G401.6 (cell line): Measurements from ENCODE around the gene DNAL1.
"Not testable (repeated sequence)": the region's sequence is repeated elsewhere in the genome, so short reads cannot be mapped to it uniquely, and the experiment has no call there.

Experiments used
- FAIRE-seq: peaks from 2 replicates; lab custom pipeline; 2012; peaks lifted over from hg19 to GRCh38; lab: Jason Lieb, UNC

The DNAL1 gene, protein sequence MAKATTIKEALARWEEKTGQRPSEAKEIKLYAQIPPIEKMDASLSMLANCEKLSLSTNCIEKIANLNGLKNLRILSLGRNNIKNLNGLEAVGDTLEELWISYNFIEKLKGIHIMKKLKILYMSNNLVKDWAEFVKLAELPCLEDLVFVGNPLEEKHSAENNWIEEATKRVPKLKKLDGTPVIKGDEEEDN

DNA sequence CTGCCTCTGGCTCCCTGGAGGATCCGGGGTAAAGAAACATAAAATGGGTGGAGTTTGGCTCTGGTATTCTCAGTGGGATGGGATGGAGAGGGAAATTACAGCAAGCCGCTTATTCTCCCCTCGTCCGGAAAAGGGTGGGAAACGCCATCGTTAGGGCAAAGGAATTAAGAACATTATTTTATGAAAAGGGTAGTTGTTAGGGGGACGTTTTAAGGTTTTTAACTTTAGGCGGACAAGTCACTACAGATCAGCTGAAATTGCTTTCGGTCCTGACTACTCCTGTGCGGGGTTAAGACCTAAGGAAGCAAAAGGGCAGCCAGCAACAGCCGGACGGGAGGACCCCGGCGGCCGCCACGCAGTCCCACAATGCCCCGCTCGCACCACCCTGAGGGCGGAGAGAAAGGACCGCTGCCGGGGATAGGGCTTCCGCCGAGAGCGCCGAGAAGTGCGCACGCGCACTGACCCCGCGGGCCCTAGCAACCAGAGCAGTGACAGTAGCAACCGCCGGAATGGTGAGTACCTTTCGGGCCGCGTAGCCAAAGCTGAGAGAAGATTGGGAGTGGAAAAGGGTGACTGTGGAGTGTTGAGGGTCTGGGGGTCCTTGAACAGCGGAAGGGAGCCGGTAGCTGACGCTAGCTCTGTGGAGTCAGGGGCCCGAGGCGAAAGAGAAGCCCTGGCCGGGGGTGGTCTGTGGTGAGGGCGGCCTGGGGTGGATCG lies at the start of gene DNAL1:
Gene DNAL1, plus strand, starts transcription at position 456 of the 717 bp plus-strand sequence. Its CDS starts 54 bp downstream, at position 510.
- peak; percentile 96 for FAIRE-seq

DNA sequence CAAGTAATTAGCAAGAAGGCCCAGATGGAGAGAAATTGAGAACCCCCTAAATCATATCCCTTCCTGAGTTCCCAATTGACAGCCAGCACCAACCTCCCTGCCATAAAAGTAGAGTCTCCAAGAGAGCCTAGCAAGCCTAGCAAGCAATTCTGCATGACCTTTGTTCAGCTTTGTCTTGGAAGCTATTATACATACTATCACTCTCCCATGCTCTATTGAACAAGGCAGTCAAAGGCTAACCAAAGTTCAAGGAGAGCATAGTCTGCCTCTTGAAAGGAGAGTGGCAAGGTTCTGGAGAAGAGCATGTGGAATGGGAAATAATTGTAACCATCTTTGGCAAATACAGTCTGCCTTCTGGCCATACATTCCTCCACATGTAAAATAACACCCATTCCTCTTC lies 45.3 kb upstream of the DNAL1 start:
- no peak for FAIRE-seq

DNA sequence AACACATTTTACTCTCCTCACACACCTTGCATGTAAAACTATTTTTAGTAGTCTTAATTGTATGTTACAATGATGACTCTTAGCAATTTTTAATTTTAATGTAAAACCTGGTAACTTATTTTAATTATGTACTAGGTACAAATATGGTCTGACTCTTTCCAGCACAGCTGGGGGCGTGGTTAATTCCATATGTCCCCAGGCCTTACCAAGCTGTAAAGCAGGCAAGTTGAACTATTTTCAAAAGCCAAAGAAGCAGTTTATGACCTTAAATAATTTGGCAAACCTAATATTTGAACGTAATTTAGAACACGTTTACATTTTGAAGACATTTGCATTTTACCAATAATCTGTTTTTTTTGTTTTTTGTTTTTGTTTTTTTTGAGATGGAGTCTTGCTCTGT lies 41.8 kb upstream of the DNAL1 start:
- FAIRE-seq = no peak

DNA sequence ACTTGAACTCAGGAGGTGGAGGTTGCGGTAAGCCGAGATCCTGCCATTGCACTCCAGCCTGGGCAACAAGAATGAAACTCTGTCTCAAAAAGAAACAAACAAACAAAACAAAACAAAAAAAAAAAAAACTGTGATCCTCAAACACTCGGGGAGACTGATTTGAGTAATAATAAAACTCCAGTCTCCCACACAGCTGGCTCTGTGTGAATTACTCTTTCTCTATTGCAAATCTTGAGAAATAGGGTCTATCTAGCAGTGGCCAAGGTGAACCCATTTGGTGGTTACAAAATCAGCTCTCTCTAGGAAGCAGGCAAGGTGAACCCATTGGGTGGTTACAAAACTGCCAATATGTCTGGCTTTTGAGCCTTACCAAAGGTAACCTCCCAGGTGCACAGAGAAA lies 38.5 kb upstream of the DNAL1 start:
- no peak for FAIRE-seq

DNA sequence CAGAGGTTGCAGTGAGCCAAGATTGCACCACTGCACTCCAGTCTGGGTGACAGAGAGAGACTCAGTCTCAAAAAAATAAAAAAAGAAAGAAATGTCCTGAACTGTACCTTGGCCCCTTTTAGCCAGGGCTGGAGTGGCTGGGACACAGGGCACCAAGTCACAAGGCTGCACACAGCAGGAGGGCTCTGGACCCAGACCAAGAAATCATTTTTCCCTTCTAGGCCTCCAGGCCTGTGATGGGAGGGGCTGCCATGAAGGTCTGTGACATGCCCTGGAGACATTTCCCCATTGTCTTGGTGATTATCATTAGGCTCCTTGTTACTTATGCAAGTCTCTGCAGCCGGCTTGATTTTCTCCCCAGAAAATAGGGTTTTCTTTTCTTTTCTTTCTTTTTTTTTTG lies 37.5 kb upstream of the DNAL1 start:
- no peak for FAIRE-seq

DNA sequence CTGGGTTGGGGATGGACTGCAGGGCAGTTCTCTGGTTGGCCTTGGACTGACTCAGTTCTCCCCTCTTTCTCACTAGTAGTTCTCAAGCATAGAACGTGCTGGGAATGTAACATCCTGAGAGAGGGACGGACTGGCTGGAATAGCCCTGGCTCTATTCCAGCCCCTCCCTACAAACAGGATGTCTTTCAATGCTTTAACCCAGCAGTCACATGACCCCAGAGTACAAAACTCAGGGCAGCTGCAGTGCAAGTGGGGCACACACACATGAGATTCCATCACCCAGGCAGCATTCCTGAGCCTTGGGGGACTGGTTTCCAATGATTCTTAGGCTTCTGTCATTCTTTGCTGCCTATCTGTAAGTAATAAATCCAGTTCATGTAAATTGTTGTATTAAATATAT lies 34.1 kb upstream of the DNAL1 start:
- FAIRE-seq = no peak

DNA sequence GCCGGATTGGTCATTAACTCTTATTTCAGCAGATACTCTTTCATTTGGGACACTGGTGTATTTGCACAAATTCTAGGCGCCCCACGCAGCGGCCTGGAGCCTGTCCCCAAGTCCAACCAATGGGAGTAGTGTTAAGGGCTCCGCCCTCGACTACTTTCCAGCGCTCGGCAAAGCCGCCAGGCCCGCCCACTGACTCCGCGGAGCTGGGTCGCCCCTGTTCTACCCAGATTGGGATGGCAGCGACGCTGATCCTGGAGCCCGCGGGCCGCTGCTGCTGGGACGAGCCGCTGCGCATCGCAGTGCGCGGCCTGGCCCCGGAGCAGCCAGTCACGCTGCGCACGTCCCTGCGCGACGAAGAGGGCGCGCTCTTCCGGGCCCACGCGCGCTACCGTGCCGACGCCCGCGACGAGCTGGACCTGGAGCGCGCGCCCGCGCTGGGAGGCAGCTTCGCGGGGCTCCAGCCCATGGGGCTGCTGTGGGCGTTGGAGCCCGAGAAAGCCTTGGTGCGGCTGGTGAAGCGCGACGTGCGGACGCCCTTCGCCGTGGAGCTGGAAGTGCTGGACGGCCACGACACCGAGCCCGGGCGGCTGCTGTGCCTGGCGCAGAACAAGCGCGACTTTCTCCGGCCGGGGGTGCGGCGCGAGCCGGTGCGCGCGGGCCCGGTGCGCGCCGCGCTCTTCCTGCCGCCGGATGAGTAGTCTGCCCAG lies 32.3 kb upstream of the DNAL1 start, which contains the start of gene ACOT6:
Gene ACOT6, plus strand, starts transcription at position 179 of the 707 bp plus-strand sequence. Its CDS starts 55 bp downstream, at position 234.
- peak; percentile 57 for FAIRE-seq

DNA sequence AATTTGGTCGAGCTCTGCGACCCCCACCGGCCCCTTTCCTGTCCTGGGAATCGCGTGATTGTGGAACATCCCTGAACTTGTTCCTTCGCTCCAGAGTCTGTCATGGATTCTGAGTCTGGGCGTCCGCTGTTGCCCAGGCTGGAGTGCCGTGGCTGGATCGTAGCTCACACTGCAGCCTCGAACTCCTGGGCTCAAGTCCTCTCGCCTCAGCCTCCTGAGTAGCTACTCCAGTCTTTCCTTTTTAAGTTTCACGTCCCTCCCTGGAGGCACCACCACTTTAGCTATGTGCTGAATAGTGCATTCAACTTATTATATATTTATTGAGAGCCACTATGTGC lies 31.8 kb upstream of the DNAL1 start:
- FAIRE-seq = no peak

DNA sequence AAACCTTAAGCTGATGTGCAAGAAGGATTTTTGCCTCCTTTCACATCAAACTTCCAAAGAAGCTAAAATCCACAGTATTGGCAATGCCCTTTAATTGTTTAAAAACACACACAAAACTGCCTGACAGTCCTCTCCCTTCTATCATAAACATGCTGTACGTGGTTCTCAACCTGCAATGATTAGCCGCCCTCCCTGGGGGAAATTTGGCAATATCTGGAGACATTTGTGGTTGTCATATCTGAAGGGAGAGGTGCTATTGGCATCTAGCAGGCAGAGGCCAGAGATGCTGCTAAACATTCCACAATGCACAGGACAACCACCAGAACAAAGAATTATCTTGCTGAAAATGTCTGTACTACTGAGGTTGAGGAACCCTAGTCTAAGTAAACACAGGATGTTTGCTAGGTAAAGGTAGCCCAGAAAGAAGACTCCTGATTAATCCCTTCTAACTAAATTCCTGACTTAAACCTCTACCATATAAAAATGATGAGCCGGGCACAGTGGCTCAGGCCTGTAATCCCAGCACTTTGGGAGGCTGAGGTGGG lies 31.3 kb upstream of the DNAL1 start:
- FAIRE-seq = no peak

DNA sequence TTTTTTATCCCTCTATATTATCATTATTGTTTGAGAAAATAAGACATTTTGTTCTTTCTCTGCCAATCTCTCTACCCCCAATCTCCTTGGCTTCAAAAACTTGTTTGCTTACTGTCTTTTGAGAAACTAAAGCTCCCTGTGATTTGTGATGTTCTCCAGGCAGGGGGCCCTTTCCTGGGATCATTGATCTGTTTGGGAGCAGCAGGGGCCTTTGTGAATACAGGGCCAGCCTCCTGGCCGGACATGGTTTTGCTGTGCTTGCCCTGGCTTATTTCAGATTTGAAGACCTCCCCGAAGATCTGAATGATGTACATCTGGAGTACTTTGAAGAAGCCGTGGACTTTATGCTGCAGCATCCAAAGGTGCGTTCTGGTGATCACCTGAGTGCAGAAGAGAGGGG lies 28.0 kb upstream of the DNAL1 start:
- no peak for FAIRE-seq

DNA sequence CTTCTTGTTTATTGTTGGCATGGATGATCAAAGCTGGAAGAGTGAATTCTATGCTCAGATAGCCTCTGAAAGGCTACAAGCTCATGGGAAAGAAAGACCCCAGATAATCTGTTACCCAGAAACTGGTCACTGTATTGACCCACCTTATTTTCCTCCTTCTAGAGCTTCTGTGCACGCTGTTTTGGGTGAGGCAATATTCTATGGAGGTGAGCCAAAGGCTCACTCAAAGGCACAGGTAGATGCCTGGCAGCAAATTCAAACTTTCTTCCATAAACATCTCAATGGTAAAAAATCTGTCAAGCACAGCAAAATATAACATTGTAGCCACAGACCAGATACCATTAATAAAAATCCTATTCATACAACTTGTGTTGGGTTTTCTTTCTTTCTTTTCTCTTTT lies 25.3 kb upstream of the DNAL1 start:
- no peak for FAIRE-seq

DNA sequence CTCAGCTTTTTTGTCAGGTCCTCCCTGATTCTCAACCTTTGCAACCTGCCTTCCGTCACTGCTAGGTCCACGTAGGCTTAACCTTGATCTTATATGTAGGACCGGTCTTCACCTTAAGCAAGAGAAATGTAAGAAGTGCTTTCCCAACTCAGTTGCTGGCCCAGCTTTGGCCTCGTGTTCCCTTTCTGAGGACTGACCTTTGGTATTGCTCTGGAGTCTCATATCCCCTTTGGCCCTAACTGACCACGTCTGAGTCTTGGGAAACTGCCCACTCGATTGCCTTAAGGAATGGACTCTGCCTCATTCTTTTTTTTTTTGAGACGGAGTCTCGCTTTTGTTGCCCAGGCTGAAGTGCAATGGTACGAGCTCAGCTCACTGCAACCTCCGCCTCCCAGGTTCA lies 24.5 kb upstream of the DNAL1 start:
- no peak for FAIRE-seq

DNA sequence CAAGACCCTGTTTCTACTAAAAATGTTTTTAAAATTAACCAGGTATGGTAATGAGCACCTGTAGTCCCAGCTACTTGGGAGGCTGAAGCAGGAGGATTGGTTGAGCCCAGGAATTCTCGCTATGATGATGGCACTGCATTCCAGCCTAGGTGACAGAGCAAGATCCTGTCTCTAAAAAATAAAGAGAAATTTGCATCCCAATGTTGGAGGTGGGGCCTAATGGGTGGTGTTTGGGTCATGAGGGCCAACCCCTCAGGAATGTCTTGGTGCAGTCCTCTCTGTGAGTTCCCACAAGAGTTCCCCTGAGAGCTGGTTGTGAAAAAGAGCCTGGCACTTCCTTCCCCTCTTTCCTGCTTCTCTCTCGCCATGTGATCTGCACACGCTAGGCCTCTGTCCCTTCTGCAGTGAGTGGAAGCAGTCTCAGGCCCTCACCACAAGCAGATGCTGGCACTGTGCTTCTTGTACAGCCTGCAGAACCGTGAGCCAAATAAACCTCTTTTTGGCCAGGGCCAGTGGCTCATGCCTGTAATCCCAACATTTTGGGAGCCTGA lies 21.2 kb upstream of the DNAL1 start:
- FAIRE-seq = no peak

DNA sequence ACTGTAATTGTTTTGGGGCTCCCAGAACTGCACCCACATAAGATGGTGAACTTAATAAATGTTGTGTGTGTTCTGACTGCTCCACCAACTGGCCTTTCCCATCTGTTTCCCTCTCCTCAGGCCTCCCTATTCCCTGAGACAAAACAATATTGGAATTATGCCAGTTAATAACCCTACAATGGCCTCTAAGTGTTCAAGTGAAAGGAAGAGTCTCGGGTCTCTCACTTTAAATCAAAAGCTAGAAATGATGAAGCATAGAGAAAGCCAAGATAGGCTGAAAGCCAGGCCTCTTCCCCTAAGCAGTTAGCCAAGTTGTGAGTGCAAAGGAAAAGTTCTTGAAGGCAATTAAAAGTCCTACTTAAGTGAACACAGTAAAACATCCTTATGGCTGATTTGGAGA lies 19.1 kb upstream of the DNAL1 start:
- no peak for FAIRE-seq

DNA sequence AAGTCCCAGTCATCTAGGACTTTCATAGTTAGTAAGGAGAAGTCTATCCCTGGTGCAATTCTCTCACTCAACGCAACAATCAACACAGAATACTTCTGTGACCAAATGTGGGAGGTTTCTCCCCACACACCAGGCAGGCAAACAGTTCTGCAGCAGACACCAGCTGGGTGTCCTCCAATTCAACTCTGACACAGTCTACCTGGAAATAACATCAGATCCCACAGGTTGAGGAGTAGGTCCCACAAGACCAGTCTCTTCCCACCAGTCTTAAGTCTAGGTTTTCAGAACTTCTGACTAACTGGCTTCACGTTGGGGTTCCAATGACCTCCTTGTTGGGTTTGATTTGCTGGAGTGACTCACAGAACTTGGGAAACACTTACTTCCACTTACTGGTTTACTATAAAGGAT lies 17.6 kb upstream of the DNAL1 start:
- no peak for FAIRE-seq

DNA sequence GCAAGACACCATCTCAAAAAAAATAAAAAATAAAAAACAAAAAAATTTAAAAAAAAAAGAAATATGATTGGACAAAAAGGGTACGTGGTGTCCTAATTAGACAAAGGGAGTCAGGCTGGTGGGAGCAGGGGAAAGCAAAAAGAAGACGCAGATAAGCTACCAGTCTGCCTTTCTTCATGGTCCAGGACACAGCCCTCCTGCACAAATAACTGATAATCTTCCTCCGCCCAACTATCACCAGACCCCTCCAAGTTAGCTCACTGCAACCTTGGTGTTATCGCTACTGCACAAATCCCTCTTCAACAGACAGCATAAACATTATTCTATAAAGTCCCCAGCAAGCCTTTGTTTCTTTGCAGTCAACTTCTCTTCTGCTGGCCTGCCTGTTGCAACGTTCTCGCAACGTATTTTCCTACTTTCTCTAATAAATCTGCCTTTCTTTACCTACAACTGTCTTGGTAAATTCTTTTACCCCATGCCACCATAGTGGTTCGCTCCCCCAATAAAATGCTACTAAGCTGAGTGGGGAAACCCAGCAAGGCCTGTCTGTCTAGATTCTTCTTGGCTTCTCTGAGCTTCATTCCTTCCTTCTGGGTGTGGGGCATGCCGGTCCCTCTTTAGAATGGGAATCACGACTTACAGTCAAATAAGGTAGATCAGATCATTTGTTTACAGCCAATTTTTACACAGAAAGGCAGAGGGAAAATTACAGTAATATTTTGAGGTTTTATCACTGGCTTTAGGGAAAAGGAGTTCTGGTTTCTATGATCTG lies 14.6 kb upstream of the DNAL1 start:
- FAIRE-seq = no peak

DNA sequence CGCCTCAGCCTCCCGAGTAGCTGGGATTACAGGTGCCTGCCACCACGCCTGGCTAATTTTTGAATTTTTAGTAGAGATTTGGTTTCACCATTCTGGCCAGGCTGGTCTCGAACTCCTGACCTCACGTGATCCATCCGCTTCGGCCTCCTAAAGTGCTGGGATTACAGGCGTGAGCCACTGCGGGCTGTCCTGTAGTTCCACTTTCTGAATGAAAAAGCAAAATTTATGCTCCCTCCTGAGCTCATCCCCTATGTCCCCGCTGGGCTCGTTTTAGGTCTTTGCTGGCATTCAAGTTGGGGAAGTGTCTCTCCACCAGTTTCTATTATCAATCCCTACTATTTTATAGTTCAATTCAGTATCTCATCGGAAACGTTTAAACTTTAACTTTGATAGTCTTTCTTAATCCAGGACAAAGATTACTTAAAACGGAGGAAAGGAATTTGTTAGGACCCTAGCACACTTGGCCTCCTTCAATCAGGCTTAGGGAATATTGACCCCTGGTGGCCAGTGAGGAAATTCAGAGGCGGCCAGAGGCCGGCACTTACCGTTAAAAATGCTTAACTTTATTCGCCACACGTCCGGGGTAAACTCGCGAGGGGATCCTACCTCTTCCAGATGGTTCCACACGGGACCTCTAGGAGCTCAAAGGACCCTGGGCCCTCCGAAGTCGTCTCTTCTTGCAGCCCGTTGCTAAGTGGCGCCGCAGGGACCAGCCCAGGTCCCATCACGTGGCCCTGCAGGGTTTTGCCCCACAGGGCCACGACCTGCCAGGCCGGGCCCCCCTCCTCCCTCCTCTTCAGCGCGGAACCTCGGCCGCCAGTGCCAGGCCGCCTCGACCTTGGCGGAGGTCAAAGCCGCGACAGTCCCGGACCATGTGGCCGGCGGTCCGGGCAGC lies 11.4 kb upstream of the DNAL1 start:
- peak; percentile 91 for FAIRE-seq

DNA sequence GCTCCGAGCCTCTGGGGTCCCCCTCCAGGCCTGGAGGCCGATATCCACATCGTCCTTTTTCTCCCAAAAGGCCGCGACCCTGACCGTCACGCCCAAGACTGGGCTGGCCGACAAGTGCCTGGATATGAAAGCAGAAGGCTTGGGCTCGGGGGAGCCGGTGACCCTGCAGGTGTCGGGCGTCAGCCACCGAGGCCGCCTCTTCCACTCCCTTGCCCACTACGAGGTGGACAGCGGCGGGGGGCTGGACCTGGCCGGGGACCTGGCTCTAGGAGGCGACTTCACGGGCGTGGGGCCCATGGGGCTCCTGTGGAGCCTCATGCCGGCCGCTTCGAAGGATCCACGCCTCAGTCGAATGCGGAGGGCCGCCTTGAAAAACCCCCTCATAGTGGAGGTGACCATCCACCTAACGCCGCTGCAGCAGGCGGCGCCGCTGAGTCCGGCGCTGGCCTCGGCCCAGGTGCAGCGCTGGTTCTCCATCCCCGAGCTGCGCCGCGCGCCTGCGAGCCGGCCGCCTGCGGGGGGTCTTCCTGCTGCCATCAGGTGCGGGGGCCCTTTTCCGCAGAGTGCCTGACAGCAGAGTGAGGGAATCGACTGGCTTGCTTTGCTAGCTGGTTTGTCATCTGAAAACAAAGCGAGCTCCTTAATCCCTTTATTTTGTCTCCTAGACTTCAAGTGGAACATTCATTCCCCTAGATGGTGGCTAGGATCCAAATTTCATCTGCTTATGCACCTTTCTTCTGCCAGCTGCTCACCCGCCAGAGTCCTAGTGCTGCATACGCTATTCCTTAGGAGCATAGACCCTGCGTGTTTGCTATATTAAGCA lies 10.6 kb upstream of the DNAL1 start:
- FAIRE-seq = no peak

DNA sequence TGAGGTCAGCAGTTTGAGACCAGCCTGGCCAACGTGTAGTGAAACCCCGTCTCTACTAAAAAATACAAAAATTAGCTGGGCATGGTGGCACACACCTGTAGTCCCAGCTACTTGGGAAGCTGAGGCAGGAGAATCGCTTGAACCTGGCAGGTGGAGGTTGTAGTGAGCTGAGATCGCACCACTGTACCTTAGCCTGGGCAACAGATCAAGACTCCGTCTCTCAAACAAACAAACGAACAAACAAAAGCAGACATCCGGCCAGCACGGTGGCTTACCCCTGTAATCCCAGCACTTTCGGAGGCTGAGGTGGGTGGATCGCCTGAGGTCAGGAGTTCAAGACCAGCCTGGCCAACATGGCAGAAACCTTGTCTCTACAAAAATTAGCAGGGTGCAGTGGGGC lies 8.4 kb upstream of the DNAL1 start:
- not testable (repeated sequence) for FAIRE-seq

DNA sequence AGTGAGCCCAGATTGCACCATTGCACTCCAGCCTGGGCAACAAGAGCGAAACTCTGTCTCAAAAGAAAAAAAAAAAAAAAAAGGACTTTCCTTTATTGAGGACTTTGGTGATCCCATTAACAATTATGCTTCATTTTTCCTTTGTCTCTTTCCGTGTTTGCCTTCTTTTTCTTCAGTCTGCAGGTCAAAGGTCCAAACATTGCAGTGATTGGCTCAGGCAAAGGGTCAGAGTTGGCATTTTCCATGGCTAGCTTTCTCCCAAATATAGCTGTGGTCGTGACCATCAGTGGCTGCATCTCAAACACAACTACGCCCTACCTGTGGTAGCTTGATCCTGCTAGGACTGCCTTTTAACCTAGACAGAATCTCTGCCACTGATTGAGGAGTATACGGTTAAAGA lies 7.0 kb upstream of the DNAL1 start:
- no peak for FAIRE-seq
